Fibroblast of lung (primary cell): ENCODE measurements around the gene MXD1.

ENCODE experiments used
- EZH2 ChIP-seq: IDR thresholded peaks from 2 replicates; pipeline ENCODE4 v1.5.1; 2012; ENCODE audit warnings: low read length, control low read depth, mild to moderate bottlenecking; ENCODE audit errors: missing control alignments
- TF ChIP-seq, protein P1 (sequence below), 2 donors: IDR thresholded peaks in 1 of 2; conservative IDR thresholded peaks in 1 of 2; 1 replicate in 1 of 2; 2 replicates in 1 of 2; pipeline ENCODE4 v1.5.1; 2011 to 2012; ENCODE audit warnings: low read length in 2 of 2, control low read depth in 1 of 2, inconsistent platforms in 1 of 2, low read depth in 1 of 2, mild to moderate bottlenecking in 1 of 2

DNA sequence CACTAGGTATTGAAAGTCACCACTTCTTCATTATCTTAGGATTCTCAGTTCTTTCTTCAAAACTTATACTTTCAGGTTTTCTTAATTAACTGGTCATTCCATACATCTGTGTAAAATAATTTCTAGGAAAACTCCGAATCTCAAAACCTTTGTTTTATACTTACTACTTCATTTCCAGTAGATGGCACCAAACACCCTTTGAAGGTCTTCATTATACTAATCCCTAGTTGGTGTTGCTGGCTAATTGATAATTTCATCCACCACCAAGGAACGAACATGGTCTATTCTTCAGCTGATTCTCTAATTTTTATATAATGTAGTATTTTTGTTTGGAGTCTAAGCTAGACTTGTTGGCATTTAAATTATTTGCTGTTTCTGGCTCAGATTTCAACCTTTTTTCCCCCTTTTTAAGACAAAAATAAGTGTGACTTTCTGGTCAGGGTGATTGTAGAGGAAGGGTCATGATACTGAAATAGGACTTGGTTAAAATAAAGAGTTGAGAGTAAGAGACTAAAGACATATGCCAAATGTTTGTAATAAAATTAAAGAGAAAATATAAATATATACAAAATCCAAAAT is 2.8 kb upstream of the MXD1 start:
- TF ChIP-seq, protein P1, sequence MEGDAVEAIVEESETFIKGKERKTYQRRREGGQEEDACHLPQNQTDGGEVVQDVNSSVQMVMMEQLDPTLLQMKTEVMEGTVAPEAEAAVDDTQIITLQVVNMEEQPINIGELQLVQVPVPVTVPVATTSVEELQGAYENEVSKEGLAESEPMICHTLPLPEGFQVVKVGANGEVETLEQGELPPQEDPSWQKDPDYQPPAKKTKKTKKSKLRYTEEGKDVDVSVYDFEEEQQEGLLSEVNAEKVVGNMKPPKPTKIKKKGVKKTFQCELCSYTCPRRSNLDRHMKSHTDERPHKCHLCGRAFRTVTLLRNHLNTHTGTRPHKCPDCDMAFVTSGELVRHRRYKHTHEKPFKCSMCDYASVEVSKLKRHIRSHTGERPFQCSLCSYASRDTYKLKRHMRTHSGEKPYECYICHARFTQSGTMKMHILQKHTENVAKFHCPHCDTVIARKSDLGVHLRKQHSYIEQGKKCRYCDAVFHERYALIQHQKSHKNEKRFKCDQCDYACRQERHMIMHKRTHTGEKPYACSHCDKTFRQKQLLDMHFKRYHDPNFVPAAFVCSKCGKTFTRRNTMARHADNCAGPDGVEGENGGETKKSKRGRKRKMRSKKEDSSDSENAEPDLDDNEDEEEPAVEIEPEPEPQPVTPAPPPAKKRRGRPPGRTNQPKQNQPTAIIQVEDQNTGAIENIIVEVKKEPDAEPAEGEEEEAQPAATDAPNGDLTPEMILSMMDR (conservative IDR thresholded peaks at IDR 0.05 in 1 of 2, IDR thresholded peaks at IDR 0.05 in 1 of 2; ENCODE audit: low read depth in 1 of 2, low read length in 2 of 2) = peak; percentile 37 to 45
- no peak for TF ChIP-seq EZH2
